ENCODE data around the gene IFNL3.
"Not testable (repeated sequence)": the region's sequence is repeated elsewhere in the genome, so short reads cannot be mapped to it uniquely, and the experiment has no call there.

Gene IFNL3

DNA sequence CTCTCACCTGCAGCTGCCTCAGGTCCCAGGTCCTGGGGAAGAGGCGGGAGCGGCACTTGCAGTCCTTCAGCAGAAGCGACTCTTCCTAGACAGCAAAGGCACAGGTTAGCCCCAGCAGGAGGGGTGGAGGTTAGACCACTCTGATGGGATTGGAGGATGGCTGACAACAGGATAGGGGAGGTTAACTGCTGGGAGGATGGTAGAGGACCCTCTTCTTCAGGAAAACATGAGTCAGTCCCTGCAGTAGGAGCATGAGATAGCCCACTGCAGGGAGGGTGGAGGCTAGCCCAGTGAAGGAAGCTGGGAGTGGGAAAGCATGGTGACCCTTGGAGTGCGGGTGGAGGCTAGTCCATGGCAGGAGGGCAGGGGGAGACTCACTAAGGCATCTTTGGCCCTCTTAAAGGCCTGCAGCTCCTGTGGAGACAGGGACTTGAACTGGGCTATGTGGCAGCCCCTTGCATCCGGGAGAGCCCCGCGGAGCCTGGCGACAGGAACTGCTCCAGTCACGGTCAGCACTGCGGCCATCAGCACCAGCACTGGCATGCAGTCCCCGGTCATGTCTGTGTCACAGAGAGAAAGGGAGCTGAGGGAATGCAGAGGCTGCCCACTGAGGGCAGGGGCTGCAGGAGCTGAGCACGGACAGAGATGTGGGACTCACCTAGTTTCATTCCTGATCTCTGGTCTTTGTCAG, at the start of gene IFNL3:
IFNL3 (minus strand) TSS at position 597 of the 691 bp plus-strand sequence; CDS start at position 558, 39 bp downstream.
- DNase-seq, result not testable (repeated sequence)

DNA sequence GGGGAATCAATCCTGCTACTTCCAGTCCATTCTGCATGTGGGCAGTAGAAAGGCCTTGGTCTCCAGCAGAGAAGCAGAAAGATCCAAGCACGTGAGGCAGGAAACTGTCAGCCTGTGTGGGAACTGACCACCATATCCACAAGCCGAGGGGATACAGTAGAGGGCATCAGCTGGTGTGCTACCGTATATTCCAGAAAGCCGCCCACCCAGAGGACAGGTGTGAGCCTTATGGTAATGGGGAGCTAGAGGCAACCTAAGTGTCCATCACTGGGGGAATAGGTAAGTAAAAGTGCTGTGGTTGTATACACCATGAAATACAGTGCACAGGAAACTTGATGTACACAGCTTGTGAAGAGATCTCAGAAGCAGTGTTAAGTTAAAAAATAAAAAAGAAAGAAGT, 48.6 kb upstream of the IFNL3 start:
- DNase-seq, result no peak

DNA sequence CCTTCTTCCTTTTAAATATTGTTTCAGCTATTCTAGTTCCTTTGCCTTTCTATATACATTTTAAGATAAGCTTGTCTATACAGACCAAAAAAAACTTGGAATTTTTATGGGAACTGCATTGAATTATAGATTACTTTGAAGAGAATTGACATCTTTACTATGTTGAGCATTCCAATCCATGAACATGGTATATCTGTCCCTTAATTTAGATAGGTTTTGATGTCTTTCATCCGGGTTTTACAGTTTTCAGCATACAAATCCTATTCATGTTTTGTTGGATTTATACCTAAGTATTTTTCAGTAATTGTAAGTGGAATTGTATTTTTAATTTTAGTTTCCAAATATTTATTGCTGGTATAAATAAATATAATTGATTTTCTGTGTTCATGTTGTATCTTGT, 39.2 kb upstream of the IFNL3 start:
- no peak for DNase-seq

DNA sequence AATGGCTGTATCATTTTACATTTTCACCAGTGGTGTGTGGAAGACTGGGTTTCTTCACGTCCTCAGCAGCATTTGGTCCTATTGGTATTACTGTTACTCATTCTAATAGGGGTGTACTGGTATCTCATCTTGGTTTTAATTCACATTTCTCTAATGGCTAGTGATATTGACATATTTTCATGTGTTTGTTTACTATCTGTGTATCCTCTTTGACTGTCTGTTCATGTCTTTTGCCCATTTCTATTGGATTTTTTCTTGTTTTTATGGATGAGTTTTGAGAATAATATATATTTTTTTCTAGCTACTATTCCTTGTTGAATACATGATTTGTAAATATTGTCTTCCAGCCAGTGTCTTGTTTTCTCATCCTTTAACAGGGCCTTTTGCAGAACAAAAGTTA, 37.2 kb upstream of the IFNL3 start:
- DNase-seq, result no peak

DNA sequence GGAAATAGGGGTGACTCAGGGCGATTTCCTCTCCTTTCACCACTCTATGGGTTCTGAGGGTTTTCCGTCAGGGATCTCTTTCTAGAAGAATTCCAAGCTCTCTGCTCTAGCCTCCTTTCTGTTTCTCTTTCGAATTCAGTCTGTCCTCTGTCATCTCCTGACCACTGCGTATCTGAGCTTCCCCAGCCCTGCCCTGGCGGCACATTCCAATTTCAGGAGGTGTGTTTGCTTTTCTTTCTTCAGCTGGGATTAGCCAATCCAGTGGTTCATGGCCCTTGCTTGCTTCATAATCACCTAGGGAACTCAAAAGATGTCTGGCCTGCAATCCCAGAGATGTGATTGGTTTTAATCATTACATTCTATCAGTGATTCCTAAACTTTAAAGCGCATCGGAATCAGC, 32.8 kb upstream of the IFNL3 start:
- DNase-seq, result no peak

DNA sequence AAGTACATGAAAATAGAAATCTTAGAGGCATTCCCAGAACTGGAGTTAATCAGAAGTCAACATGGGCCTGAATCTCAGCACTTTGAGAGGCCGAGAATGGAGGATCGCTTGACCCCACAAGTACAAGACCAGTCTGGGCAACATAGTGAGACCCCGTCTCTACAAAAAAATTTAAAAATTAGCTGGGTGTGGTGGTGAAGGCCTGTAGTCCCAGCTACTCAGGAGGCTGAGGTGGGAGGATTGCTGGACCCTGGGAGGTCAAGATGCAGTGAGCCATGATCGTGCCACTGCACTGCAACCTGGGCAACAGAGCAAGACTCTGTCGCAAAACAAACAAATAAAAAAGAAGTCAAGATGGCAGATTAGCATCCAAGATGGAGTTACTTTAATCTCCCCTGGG, 31.9 kb upstream of the IFNL3 start:
- DNase-seq, result no peak

DNA sequence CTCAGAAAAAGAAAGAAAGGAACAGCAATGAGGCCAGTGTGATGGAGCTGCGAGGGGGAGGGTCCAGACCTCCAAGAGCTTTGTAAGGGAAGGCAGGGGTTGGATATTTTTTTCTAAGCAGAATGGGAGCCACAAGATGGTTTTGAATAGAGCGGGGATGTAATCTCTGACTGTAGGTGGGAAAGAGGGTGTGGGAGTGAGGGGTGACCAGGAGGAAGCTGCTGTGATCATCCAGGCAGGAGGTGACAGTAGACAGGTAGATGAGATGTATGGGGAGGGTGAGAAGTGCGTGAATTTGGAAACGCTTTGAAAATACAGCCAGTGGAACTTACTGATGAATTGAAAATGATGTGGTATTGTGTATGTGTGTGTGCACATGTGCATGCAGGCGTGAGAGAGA, 30.8 kb upstream of the IFNL3 start:
- no peak for DNase-seq

DNA sequence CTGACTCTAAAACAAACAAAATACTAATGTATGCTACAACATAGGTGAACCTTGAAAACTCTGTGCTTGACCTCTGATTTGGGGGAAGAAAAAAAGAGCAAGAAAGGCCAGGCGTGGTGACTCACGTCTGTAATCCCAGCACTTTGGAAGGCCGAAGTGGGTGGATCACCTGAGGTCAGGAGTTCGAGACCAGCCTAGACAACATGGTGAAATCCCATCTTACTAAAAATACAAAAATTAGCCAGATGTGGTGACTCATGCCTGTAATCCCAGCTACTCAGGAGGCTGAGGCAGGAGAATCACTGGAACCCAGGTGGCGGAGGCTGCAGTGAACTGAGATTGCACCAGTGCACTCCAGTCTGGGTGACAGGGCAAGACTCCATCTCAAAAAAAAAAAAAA, 29.1 kb upstream of the IFNL3 start:
- DNase-seq, result not testable (repeated sequence)

DNA sequence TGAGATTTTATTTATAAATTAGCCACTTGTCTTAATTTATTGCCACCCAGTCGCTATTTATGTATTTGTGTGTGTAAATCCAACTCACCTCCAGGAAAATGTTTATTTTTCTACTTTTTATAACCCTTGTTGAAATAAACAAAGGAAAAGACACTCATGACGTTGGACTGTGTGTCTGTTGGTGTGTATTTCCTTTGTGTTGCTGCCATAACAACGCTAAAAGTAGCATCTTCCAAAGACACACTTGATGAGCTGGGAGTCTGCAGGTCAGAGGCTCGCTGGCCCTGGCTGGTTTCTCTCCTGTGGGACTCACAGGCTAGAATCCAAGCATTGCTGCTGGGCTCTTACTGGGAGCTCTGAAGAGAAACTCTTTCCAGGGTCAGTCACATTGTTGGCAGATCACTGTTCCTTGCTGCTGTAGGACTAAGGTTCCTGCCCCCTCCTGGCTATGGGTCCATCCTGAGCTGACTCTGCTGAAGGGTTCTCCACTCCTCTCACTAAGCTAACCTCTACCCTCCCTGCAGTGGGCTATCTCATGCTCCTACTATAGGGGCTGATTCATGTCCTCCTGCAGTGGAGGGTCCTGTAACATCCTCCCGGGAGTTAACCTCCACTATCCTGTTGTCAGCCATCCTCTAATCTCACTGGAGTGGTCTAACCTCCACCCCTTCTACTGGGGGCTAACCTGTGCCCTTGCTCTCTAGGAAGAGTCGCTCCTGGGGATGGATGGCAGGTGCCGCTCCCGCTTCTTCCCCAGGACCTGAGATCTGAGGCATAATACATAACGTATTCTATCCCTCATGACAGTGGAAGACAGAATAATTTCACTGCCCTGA, 25.4 kb upstream of the IFNL3 start:
- DNase-seq, result no peak

DNA sequence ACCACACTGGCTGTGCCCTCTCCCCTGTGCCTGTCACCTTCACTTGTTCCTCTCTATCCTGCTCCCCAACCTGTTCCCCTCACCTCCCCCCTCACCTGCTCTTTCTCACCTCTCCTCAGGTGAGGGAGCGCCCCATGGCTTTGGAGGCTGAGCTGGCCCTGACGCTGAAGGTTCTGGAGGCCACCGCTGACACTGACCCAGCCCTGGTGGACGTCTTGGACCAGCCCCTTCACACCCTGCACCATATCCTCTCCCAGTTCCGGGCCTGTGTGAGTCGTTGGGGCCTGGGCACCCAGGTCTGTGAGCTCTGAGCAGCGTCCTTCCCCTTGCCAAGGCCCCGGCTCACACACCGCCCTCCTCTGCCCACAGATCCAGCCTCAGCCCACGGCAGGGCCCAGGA, 24.6 kb upstream of the IFNL3 start:
- DNase-seq, result not testable (repeated sequence)

DNA sequence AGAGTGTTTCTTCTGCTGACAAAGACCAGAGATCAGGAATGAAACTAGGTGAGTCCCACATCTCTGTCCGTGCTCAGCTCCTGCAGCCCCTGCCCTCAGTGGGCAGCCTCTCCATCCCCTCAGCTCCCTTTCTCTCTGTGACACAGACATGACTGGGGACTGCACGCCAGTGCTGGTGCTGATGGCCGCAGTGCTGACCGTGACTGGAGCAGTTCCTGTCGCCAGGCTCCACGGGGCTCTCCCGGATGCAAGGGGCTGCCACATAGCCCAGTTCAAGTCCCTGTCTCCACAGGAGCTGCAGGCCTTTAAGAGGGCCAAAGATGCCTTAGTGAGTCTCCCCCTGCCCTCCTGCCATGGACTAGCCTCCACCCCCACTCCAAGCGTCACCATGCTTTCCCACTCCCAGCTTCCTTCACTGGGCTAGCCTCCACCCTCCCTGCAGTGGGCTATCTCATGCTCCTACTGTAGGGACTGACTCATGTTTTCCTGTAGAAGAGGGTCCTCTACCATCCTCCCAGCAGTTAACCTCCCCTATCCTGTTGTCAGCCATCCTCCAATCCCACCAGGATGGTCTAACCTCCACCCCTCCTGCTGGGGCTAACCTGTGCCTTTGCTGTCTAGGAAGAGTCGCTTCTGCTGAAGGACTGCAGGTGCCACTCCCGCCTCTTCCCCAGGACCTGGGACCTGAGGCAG, 23.9 kb upstream of the IFNL3 start:
- DNase-seq, result not testable (repeated sequence)

DNA sequence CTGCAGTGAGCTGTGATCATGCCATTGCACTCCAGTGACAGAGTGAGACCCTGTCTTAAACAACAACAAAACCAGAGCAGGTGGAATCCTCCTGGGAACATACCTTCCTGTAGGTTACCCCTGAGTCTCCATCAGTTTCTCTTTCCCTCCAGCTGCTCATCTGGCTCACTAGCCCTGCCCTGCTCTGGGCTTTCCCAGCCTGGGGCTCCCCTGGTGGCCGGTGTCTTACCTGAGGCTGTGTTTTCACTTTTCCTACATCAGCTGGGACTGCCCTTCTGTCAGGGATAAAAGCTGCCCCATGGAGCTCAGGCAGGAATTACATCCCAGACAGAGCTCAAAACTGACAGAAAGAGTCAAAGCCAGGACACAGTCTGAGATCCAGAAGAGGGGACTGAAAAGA, 23.3 kb upstream of the IFNL3 start, which contains the start of gene IFNL2:
IFNL2 (plus strand) TSS at position 312 of the 400 bp plus-strand sequence. CDS start 173 bp downstream, outside the sequence.
- not testable (repeated sequence) for DNase-seq

DNA sequence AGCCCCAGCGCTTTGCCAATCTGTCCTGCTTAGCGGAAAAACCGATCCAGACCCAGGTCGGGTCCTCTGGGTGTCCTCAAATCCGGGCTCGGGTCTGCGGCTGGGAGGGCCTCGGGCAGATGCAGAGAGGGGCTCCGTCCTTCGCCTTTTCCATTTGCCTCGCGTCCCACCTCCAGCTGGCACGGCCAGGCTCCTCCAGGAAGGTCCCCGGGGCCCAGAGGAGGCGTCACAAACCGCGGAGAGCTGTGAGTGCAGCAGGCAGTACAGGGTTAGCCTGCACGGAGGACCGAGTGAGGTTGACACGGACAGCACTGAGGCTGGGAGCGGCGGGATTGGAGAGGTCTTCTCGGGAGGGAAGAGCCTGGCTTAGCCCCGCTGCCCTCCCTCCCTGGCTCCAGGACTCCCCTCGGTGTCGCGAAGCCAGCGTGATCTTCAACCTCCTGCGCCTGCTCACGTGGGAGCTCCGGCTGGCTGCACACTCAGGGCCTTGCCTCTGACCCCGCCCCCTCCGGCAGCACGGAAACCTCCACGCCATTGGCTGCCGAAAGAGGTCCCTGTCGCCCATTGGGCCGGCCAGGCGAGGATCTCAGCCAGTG, 20.6 kb upstream of the IFNL3 start:
- DNase-seq, result no peak

DNA sequence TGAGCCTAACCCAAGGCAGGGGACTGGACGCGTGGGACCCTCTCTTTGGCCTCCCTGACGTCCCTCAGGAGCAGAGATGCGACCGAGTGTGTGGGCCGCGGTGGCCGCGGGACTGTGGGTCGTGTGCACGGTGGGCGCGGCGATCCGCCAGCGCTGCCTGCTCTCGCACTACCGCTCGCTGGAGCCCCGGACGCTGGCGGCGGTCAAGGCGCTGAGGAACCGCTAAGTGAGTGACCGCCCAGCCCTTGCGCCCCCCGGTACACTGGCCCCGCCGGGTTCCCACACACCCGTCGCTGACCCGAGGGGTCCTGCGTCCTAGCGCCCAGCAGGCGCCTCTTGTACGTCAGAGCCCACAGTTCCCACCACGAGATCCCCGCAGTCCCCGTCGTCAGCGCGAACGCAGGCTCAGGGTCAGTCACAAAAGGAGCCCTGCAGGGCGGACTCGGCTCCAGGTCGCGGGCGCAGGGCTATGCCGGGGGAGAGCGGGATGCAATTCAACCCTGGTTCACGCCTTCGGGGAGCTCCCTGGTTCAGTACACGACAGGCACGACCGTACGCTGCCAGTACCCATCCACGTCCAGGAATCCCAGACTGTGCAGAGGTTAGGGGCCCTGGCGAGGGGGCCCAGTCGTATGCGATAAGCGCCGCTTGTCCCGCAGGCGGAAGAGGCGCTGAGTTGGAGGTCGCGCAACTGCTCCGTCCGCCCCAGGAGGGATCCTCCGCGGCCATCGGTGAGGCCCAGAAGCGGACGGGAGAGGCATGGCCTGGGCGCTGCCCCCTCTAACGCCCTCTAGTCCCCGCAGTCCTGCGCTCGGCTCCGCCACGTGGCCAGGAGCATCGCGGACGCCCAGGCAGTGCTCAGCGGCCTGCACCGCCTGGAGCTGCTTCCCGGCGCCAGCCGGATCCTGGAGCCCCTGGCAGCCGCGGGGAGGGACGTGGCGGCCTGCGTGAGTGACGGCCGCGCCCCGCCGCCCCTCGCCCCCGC, 19.8 kb upstream of the IFNL3 start:
- no peak for DNase-seq

DNA sequence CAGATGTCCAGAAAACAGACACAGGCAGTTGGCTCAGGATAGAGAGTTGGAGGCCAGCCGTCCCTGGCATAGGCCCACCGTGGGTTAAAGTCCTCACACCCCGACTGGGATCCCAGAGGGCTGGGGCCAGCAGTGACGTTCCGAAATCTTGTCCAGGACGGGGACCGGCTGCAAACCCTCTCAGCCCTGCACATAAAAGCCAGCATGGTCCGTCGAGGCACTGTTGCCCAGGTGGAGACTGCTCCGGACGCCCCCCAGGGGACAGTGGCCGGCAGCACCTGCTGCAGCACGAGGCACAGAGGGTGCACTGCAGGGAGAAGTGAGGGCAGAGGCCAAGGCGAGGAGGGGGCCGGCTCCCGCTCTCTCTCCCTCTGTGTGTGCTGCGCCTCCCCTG, 19.1 kb upstream of the IFNL3 start:
- no peak for DNase-seq

DNA sequence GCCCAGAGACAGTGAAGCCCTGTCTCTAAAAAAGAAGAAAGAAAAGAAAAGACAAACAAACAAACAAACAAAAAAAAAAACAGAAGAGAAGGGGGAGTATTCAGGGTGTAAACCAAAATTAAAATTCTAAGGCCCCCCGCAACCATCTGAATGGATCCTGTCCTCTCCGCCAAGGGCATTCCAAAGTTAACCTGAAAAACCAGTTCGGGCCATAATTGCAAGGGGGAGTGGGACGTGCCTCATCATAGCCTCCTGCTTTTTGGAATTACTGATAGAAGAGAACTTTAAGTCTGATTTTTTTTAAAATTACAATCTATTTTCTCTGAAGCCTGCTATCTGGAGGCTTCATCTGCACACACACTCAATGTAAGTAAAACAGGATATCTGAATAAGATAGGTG, 17.7 kb upstream of the IFNL3 start:
- no peak for DNase-seq

DNA sequence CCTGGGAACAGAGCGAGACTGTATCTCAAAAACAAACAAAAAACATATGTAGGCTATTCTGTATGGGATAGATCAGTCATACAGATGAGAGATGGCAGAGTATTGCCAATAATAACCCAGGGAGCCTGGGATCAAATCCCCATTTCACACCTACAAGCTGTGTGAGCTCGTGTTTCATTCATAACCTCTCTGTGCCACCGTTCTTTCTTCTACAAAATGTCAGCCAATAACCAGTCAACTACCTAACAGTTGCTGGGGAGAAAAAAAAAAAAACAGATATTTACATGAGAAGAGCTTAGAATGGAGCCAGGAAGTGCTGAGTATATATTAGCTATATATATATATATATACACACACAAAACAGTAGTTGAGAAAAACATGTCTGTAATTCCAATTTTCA, 16.9 kb upstream of the IFNL3 start:
- no peak for DNase-seq

DNA sequence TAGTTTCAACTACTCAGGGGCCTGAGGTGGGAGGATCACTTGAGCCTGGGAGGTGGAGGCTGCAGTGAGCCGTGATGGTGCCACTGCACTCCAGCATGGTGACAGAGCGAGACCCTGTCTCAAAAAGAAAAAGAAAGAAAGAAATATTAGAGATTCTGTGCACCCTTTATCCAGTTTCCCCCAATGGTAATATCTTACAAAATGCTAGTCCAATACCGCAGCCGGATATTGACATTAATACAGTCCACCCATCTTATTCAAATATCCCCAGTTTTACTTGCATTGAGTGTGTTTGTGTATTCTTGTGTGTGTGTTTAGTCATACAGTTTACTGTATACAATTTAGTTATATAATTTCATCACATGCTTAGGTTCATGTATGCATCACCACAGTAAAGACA, 12.4 kb upstream of the IFNL3 start:
- no peak for DNase-seq

DNA sequence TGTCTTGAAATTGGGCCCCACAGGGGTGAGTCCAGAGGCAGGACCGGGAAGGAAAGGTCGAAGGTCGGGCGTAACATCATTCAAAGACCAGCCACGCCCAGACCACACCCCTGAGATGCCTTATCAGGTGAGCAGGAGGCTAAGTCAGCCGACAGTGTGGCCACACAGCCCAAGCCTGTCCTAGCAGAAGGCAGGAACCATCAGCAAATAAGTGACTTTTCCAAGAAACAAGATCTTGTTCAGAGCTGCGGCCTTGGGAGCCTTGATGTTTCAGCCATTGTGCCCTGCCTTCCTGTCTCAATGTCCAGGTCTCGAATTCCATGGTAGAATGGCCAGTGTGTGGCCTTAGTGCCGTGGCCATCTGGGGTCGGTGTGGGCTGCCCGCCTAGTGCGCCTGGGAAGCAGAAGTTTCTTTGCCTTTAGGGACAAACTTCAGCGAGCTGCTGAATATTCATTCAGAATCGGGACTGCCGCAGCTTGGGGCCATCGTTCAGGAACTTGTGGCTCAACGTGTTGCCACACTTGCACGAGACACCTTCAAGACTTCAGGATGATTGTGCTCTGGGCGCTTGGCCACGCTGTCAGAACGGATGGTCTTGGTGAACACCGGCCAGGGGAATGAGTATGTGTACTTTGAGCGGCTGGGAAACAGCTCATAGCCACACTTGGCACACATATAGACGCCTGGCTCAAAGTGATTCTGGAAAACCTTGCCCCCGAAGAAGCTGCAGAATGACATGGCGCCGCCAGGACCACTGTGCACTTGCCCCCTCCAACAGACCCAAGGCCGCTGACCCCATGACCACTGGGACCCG, 9.9 kb upstream of the IFNL3 start:
- no peak for DNase-seq

DNA sequence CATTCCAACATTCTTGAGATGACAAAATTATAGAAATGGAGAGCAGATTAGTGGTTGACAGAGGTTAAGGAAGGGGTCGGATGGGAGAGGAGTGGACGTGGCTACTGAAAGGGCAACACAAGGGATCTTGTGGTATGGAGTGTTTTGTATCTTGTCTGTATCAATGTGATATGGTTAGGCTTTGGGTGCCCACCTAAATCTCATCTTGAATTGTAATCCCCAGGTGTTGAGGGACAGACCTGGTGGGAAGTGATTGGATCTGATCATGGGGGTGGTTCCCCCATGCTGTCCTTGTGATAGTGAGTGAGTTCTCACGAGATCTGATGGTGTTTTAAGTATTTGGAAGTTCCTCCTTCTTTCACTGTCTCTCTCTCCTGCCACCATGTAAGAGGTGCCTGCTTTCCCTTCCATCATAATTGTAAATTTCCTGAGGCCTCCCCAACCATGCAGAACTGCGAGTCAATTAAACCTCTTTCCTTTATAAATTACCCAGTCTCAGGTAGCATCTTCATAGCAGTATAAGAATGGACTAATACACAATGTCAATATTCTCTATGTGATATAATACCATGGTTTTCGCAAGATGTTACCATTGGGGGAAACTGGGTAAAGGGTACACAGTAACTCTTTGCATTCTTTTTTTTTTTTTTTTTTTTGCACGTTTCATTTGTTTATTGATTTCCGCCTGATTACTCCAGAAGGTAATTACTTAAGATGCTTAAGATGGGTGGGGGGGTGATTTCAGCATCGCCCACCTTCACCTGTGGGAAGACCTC, 8.8 kb upstream of the IFNL3 start:
- no peak for DNase-seq

Measured in SHP77 (cell line).